Measurements from ENCODE around the gene SOX1.

The SOX1 gene

DNA sequence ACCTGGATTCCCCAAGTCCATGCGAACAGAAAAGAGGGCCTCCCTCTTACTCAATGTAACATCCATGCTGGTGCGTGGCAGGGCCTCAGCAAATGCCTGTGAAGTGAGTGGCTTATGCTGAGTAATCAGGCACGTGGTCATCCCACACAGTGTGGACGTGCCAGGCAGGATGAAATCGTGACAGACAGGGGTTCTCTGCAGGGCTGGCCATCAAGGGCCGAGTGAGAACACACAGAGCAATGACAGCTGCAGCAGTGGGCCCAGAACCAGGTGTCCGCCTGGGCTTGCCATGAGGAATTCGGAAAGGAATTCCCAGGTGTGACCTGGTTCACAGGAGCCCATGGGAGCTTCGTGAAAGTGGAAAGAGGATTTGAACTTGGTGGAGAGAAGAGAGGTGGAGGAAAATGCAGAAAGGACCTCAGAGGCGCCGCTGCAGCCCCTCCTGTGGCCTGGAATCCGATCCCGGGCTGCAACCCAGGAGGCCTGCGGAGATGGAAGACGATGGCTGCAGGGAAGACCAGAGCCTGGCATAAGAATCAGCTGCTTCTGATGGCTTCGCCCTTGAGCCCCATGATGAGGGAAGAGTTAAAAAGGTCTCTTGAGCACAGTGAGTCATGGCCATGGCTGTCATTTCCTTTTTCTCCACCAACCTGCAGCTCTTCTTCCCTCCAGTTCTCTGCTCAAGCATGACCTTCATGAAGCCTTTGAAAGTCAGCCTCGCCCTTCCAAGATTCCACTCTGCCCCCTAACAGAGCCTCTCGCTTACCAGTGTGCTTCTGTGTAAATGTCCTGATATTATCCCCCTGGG lies 34.6 kb upstream of the SOX1 start:
- Histone ChIP-seq H2AFZ (no peak overlapping the region), H3K4me1 (no peaks in the 10 kb centered on the region), H3K79me2 (no peaks in the 10 kb centered on the region), H3K4me2 (ENCODE audit: low read length) (no peak overlapping the region), H3K36me3 (ENCODE audit: control insufficient read depth, insufficient read depth, low read length) (no peaks in the 10 kb centered on the region), H3K27me3 (ENCODE audit: control insufficient read depth, insufficient read depth, low read length) (no peaks in the 10 kb centered on the region), H3K27ac (no peak overlapping the region), H3K9ac (no peak overlapping the region), H3K4me3 (ENCODE audit: low read depth, low read length) (no peak overlapping the region), H3K9me3 (ENCODE audit: control insufficient read depth, low read length) (no peaks in the 10 kb centered on the region)
- TF ChIP-seq, protein P1, sequence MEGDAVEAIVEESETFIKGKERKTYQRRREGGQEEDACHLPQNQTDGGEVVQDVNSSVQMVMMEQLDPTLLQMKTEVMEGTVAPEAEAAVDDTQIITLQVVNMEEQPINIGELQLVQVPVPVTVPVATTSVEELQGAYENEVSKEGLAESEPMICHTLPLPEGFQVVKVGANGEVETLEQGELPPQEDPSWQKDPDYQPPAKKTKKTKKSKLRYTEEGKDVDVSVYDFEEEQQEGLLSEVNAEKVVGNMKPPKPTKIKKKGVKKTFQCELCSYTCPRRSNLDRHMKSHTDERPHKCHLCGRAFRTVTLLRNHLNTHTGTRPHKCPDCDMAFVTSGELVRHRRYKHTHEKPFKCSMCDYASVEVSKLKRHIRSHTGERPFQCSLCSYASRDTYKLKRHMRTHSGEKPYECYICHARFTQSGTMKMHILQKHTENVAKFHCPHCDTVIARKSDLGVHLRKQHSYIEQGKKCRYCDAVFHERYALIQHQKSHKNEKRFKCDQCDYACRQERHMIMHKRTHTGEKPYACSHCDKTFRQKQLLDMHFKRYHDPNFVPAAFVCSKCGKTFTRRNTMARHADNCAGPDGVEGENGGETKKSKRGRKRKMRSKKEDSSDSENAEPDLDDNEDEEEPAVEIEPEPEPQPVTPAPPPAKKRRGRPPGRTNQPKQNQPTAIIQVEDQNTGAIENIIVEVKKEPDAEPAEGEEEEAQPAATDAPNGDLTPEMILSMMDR (IDR thresholded peaks at IDR 0.05), result no peak

DNA sequence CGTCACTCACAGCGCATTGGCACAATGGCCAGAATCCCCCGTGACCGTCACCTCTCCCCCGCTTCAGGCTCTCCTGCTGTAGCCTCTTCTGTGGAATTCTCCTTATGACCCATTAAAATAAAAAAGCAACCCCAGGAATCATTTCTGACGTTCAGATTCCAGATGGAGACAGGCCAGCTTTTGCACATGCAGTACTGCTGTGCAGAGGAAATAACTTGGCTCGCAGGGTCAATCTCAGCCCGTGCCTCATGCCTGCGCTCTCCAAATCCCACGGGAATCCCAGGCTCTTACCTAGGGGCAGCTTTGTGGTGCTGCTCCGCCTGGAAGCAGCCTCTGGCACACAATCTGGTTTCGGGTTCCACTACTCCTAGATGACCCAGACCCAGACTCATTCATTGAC lies 32.7 kb upstream of the SOX1 start:
- H3K79me2 ChIP-seq, result no peaks in the 10 kb centered on the region
- no peaks in the 10 kb centered on the region for H3K4me1 ChIP-seq
- no peaks in the 10 kb centered on the region for H3K27me3 ChIP-seq (ENCODE audit: control insufficient read depth, insufficient read depth, low read length)
- H3K36me3 ChIP-seq (ENCODE audit: control insufficient read depth, insufficient read depth, low read length), result no peaks in the 10 kb centered on the region
- H3K4me2 ChIP-seq (ENCODE audit: low read length), result no peak overlapping the region
- no peak overlapping the region for H3K9ac ChIP-seq
- TF ChIP-seq, protein P1 (IDR thresholded peaks at IDR 0.05), result no peak
- H3K4me3 ChIP-seq (ENCODE audit: low read depth, low read length), result no peak overlapping the region
- no peak overlapping the region for H3K27ac ChIP-seq
- no peaks in the 10 kb centered on the region for H3K9me3 ChIP-seq (ENCODE audit: control insufficient read depth, low read length)
- H2AFZ ChIP-seq, result no peak overlapping the region

DNA sequence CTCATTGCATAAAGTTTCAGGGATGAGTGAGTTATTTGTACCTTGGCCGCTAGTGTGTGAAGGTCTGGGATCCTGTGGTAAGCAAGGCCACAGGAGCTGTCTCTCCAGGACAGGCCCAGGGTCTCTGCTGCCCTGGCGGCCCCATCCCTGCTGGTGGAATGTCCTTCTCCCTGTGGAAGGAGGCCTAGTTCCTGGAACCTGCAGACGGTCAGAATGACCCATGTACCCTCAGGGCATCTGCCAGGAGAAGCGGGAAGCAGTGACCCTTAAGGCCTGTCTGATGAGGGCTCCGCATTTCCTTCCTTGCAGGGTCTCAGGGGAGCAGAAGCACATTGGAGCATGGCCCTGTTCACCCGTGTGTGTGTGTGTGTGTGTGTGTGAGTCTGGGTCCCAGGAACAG lies 32.1 kb upstream of the SOX1 start:
- H3K4me3 ChIP-seq (ENCODE audit: low read depth, low read length), result no peak overlapping the region
- no peak overlapping the region for H2AFZ ChIP-seq
- TF ChIP-seq, protein P1 (IDR thresholded peaks at IDR 0.05), result no peak
- H3K4me1 ChIP-seq, result no peaks in the 10 kb centered on the region
- no peak overlapping the region for H3K27ac ChIP-seq
- H3K9me3 ChIP-seq (ENCODE audit: control insufficient read depth, low read length), result no peaks in the 10 kb centered on the region
- no peak overlapping the region for H3K4me2 ChIP-seq (ENCODE audit: low read length)
- H3K36me3 ChIP-seq (ENCODE audit: control insufficient read depth, insufficient read depth, low read length), result no peaks in the 10 kb centered on the region
- no peak overlapping the region for H3K9ac ChIP-seq
- H3K27me3 ChIP-seq (ENCODE audit: control insufficient read depth, insufficient read depth, low read length), result no peaks in the 10 kb centered on the region
- no peaks in the 10 kb centered on the region for H3K79me2 ChIP-seq

DNA sequence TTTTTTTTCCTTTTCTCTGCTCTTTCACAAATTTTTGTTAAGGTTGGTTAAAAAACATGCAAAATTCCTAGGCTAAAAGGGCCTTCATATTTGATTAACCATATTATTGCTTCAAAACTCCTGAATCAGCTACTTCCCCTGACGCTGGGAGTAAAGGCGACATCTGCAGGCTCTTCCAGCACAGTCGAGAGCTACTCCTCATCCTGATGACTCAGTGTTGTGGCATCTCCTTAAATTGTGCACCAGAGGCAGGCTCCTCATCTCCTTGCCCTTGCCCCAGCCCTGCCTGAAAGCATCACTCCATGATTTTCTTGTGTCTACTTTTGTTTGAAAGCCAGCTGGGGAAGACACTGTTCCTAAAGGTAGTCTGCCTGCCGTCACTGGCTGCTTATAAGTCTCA lies 24.5 kb upstream of the SOX1 start:
- Histone ChIP-seq H3K27me3 (ENCODE audit: control insufficient read depth, insufficient read depth, low read length) (no peaks in the 10 kb centered on the region), H3K9me3 (ENCODE audit: control insufficient read depth, low read length) (no peaks in the 10 kb centered on the region), H3K36me3 (ENCODE audit: control insufficient read depth, insufficient read depth, low read length) (no peaks in the 10 kb centered on the region), H3K4me2 (ENCODE audit: low read length) (no peak overlapping the region), H3K79me2 (no peaks in the 10 kb centered on the region), H3K27ac (no peak overlapping the region), H3K4me3 (ENCODE audit: low read depth, low read length) (no peak overlapping the region), H3K4me1 (no peaks in the 10 kb centered on the region), H2AFZ (no peak overlapping the region), H3K9ac (no peak overlapping the region)
- TF ChIP-seq, protein P1 (IDR thresholded peaks at IDR 0.05), result no peak

DNA sequence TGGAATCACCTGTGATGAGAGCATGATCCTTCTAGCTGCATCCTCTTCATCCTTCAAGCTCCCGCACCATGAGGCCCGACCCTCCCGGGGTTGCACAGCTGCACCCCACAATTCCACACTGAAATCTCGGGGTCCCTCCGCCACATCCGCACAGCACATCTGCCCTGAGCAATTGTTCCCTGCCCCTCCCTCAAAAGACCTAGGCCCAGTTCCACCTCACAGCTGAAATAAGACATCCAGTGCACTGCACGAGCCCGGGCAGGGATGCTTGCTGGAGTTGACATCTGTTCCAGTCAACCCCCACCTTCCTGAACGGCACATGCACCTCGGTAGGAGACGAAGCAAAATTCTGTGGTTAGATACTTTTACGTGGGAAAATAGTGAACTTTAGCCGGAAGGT lies 14.7 kb upstream of the SOX1 start:
- H3K4me1 ChIP-seq, result no peaks in the 10 kb centered on the region
- H3K27ac ChIP-seq, result no peak overlapping the region
- TF ChIP-seq, protein P1 (IDR thresholded peaks at IDR 0.05), result no peak
- H3K9me3 ChIP-seq (ENCODE audit: control insufficient read depth, low read length), result no peaks in the 10 kb centered on the region
- H3K36me3 ChIP-seq (ENCODE audit: control insufficient read depth, insufficient read depth, low read length), result no peaks in the 10 kb centered on the region
- no peaks in the 10 kb centered on the region for H3K79me2 ChIP-seq
- H3K4me3 ChIP-seq (ENCODE audit: low read depth, low read length), result no peak overlapping the region
- H3K27me3 ChIP-seq (ENCODE audit: control insufficient read depth, insufficient read depth, low read length), result peaks cover 3% of the 10 kb centered on the region
- H3K9ac ChIP-seq, result no peak overlapping the region
- H2AFZ ChIP-seq, result no peak overlapping the region
- H3K4me2 ChIP-seq (ENCODE audit: low read length), result no peak overlapping the region

Measured in parathyroid adenoma (tissue), 2 donors.